A549 (cell line): ENCODE data around the gene IFT88.

ENCODE experiments used
- CHD2 ChIP-seq: fragments of 150-350 bp; IDR thresholded peaks from 2 replicates; pipeline ENCODE4 v1.6.1; 2014; ENCODE audit warnings: low read length; ENCODE audit not compliant: partially characterized antibody
- PHF8 ChIP-seq: fragments of 200-600 bp; sonication (generic); IDR thresholded peaks from 2 replicates; pipeline ENCODE4 v1.6.1; 2016; ENCODE audit warnings: low read depth, mild to moderate bottlenecking, antibody characterized with exemption, moderate library complexity, borderline replicate concordance
- RARB ChIP-seq: fragments of 250-450 bp; sonication (Bioruptor Pico); IDR thresholded peaks from 2 replicates; pipeline ENCODE4 v1.8.0; 2021; ENCODE audit warnings: mild to moderate bottlenecking, moderate library complexity
- TF ChIP-seq, protein P1 (sequence below): fragments of >200 bp; sonication (Bioruptor Twin); formaldehyde crosslinking; IDR thresholded peaks from 3 replicates; pipeline ENCODE4 v1.5.1; 2016
- TF ChIP-seq, protein P2 (sequence below): fragments of 200-600 bp; sonication (generic); IDR thresholded peaks from 2 replicates; pipeline ENCODE4 v1.6.1; 2016; ENCODE audit warnings: antibody characterized with exemption, mild to moderate bottlenecking, moderate library complexity
- TF ChIP-seq, protein P3 (sequence below): IDR thresholded peaks from 2 replicates; pipeline ENCODE4 v1.6.1; 2012; ENCODE audit warnings: low read depth, borderline replicate concordance

DNA sequence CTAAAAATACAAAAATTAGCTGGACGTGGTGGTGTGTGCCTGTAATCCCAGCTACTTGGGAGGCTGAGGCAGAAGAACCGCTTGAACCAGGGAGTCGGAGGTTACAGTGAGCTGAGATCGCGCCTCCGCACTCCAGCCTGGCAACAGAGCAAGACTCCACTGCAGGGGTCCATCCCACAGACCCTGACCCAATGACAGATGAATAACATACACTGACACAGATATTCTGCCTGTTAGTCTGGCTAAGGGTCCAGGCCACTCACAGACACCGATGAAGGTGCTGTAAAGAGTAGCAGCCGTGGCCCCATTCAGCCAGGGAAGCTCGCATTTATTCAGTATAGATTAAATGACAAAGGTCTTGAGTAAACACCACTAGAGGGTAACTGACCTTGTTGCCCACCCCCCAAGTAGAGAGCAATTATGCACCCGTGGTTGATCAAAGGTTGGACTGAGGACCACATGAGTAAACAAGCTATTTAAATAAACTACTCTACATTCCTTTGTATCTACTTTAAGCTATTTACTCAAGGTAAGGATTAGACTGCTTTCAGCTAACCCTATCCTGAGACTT lies 32.8 kb upstream of the IFT88 start:
- TF ChIP-seq CHD2 (no peak), RARB (CRISPR knock-in tag) (no peak), PHF8 (no peak)
- TF ChIP-seq, protein P1, sequence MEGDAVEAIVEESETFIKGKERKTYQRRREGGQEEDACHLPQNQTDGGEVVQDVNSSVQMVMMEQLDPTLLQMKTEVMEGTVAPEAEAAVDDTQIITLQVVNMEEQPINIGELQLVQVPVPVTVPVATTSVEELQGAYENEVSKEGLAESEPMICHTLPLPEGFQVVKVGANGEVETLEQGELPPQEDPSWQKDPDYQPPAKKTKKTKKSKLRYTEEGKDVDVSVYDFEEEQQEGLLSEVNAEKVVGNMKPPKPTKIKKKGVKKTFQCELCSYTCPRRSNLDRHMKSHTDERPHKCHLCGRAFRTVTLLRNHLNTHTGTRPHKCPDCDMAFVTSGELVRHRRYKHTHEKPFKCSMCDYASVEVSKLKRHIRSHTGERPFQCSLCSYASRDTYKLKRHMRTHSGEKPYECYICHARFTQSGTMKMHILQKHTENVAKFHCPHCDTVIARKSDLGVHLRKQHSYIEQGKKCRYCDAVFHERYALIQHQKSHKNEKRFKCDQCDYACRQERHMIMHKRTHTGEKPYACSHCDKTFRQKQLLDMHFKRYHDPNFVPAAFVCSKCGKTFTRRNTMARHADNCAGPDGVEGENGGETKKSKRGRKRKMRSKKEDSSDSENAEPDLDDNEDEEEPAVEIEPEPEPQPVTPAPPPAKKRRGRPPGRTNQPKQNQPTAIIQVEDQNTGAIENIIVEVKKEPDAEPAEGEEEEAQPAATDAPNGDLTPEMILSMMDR: no peak
- TF ChIP-seq, protein P2, sequence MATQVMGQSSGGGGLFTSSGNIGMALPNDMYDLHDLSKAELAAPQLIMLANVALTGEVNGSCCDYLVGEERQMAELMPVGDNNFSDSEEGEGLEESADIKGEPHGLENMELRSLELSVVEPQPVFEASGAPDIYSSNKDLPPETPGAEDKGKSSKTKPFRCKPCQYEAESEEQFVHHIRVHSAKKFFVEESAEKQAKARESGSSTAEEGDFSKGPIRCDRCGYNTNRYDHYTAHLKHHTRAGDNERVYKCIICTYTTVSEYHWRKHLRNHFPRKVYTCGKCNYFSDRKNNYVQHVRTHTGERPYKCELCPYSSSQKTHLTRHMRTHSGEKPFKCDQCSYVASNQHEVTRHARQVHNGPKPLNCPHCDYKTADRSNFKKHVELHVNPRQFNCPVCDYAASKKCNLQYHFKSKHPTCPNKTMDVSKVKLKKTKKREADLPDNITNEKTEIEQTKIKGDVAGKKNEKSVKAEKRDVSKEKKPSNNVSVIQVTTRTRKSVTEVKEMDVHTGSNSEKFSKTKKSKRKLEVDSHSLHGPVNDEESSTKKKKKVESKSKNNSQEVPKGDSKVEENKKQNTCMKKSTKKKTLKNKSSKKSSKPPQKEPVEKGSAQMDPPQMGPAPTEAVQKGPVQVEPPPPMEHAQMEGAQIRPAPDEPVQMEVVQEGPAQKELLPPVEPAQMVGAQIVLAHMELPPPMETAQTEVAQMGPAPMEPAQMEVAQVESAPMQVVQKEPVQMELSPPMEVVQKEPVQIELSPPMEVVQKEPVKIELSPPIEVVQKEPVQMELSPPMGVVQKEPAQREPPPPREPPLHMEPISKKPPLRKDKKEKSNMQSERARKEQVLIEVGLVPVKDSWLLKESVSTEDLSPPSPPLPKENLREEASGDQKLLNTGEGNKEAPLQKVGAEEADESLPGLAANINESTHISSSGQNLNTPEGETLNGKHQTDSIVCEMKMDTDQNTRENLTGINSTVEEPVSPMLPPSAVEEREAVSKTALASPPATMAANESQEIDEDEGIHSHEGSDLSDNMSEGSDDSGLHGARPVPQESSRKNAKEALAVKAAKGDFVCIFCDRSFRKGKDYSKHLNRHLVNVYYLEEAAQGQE: no peak
- TF ChIP-seq, protein P3, sequence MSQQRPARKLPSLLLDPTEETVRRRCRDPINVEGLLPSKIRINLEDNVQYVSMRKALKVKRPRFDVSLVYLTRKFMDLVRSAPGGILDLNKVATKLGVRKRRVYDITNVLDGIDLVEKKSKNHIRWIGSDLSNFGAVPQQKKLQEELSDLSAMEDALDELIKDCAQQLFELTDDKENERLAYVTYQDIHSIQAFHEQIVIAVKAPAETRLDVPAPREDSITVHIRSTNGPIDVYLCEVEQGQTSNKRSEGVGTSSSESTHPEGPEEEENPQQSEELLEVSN: no peak
